Activated CD4-positive, alpha-beta memory T cell treated with anti-CD3 and anti-CD28 coated beads for 36 hours (primary cell): ENCODE data around the gene PLEKHG4B. TPM values are rescaled to one million over a fixed set of nuclear protein-coding genes. Genes with fewer than 3 reads are reported as not detected.
"Not testable (repeated sequence)": the region's sequence is repeated elsewhere in the genome, so short reads cannot be mapped to it uniquely, and the experiment has no call there.

Experiments used
- CTCF ChIA-PET: fragments of 350-600 bp; sonication (Branson Sonifier 250); formaldehyde crosslinking; loops from one replicate; lab custom pipeline; 2021; ENCODE audit warnings: antibody characterized with exemption, inconsistent platforms; lab: Charles Lee
- POLR2A ChIA-PET: fragments of 350-600 bp; sonication (Branson Sonifier 250); formaldehyde crosslinking; loops from one replicate; lab custom pipeline; 2021; ENCODE audit warnings: antibody characterized with exemption; lab: Charles Lee
- DNase-seq: peaks from one replicate; pipeline ENCODE4 v3.0.0-alpha.2; 2020
- H3K27ac Mint-ChIP-seq: one replicate; pipeline ENCODE4 v1.8.0; 2021; ENCODE audit warnings: mixed read lengths
- H3K27me3 Mint-ChIP-seq: one replicate; pipeline ENCODE4 v1.8.0; 2021; ENCODE audit warnings: mixed read lengths
- H3K36me3 Mint-ChIP-seq: one replicate; pipeline ENCODE4 v1.8.0; 2021; ENCODE audit warnings: mixed read lengths
- H3K4me1 Mint-ChIP-seq: one replicate; pipeline ENCODE4 v1.8.0; 2021; ENCODE audit warnings: low read depth, mixed read lengths
- H3K4me3 Mint-ChIP-seq: one replicate; pipeline ENCODE4 v1.8.0; 2021; ENCODE audit warnings: mild to moderate bottlenecking, mixed read lengths
- H3K9me3 Mint-ChIP-seq: one replicate; pipeline ENCODE4 v1.8.0; 2021; ENCODE audit warnings: mixed read lengths
- intact Hi-C: fragments of 100-400 bp; cut with micrococcal nuclease; formaldehyde crosslinking; loops from one replicate; pipeline ENCODE4 v1.15.1; 2023
- total RNA-seq, 2 experiments: library from RNA; stranded (reverse); gene quantifications; one replicate each; pipeline ENCODE4 v1.2.3, GENCODE V29; 2021

PLEKHG4B gene
- total RNA-seq, 2 experiments from 2014 or later = not detected

GRCh38 chr5:217494-218456, 125.8 kb downstream of the PLEKHG4B start, which contains the start of the genes CCDC127 and SDHA:
Gene CCDC127 (minus strand): TSS chr5:218153. CDS start chr5:216849, 1,304 bp downstream.
Gene SDHA (plus strand): TSS chr5:218320. CDS start chr5:218356, 36 bp downstream.
- Mint-ChIP-seq H3K4me1 (peaks cover 58% of the 10 kb centered on the region), H3K4me3 (peak within 1 kb of the TSS; percentile 92), H3K27ac (peak within 1 kb of the TSS; percentile 90), H3K36me3 (peaks cover 15% of the 10 kb centered on the region)
- peak; percentile 98 for DNase-seq
- POLR2A ChIA-PET = interaction anchor here (2.2 kb wide), 1 partner anchor 53 kb away, joined by 10 read pairs; the partner anchor contains the start of gene PDCD6
- not testable (repeated sequence) for H3K27me3 Mint-ChIP-seq, H3K9me3 Mint-ChIP-seq
- intact Hi-C loops = loop anchor here (2.0 to 10.0 kb wide), 3 partner anchors 29 to 237 kb away; no protein-coding TSS in a partner anchor
- CTCF ChIA-PET = interaction anchor here (1.0 to 3.6 kb wide), 2 partner anchors 29 to 229 kb away, joined by 3 to 20 read pairs; no protein-coding TSS in a partner anchor

GRCh38 chr5:218457-219291, 126.7 kb downstream of the PLEKHG4B start:
- ChIA-PET CTCF (interaction anchor here (1.0 to 3.6 kb wide), 2 partner anchors 30 to 228 kb away, joined by 3 to 20 read pairs; no protein-coding TSS in a partner anchor), POLR2A (interaction anchor here (1.0 to 2.2 kb wide), 3 partner anchors 11 to 52 kb away, joined by 3 to 10 read pairs (median 4); partner anchors contain the start of gene PDCD6)
- Mint-ChIP-seq H3K9me3 (no peaks in the 10 kb centered on the region), H3K27me3 (no peaks in the 10 kb centered on the region), H3K4me1 (peaks cover 61% of the 10 kb centered on the region), H3K36me3 (peaks cover 15% of the 10 kb centered on the region), H3K4me3 (peak overlapping the region; percentile 92), H3K27ac (peak overlapping the region; percentile 90)
- intact Hi-C loops = loop anchor here (1.0 to 10.0 kb wide), 4 partner anchors 30 to 236 kb away; partner anchors contain the start of gene PDCD6
- DNase-seq = peak; percentile 34

- Mint-ChIP-seq H3K9me3 (no peaks in the 10 kb centered on the region), H3K4me3 (peak overlapping the region; percentile 92), H3K27me3 (no peaks in the 10 kb centered on the region), H3K36me3 (peaks cover 8% of the 10 kb centered on the region), H3K27ac (peak overlapping the region; percentile 90), H3K4me1 (peaks cover 58% of the 10 kb centered on the region)
- DNase-seq = peak; percentile 32
- intact Hi-C loops = loop anchor here (1.0 to 10.0 kb wide), 4 partner anchors 31 to 235 kb away; partner anchors contain the start of gene PDCD6
- ChIA-PET POLR2A (interaction anchor here (1.0 to 2.2 kb wide), 3 partner anchors 12 to 51 kb away, joined by 3 to 10 read pairs (median 4); partner anchors contain the start of gene PDCD6), CTCF (interaction anchor here (3.6 kb wide), 1 partner anchor 31 kb away, joined by 20 read pairs; no protein-coding TSS in a partner anchor)
Measured at GRCh38 chr5:219460-219863, 127.5 kb downstream of the PLEKHG4B start.

GRCh38 chr5:219991-220390, 128.0 kb downstream of the PLEKHG4B start:
- Mint-ChIP-seq H3K4me3 (peak overlapping the region; percentile 92), H3K27ac (peak overlapping the region; percentile 90), H3K9me3 (no peaks in the 10 kb centered on the region), H3K36me3 (peaks cover 11% of the 10 kb centered on the region), H3K27me3 (no peaks in the 10 kb centered on the region), H3K4me1 (peaks cover 54% of the 10 kb centered on the region)
- intact Hi-C loops = loop anchor here (1.0 to 10.0 kb wide), 4 partner anchors 31 to 235 kb away; partner anchors contain the start of gene PDCD6
- ChIA-PET CTCF (interaction anchor here (3.6 kb wide), 1 partner anchor 32 kb away, joined by 20 read pairs; no protein-coding TSS in a partner anchor), POLR2A (interaction anchor here (1.0 to 1.5 kb wide), 2 partner anchors 13 to 32 kb away, joined by 3 to 4 read pairs; no protein-coding TSS in a partner anchor)
- DNase-seq = no peak

- H3K27me3 Mint-ChIP-seq, H3K4me3 Mint-ChIP-seq, CTCF ChIA-PET, DNase-seq, POLR2A ChIA-PET, H3K9me3 Mint-ChIP-seq, intact Hi-C loops: not testable (repeated sequence)
- Mint-ChIP-seq H3K27ac (peak overlapping the region; percentile 65), H3K36me3 (peaks cover 23% of the 10 kb centered on the region), H3K4me1 (peaks cover 37% of the 10 kb centered on the region)
Measured at GRCh38 chr5:222951-223715, 131.2 kb downstream of the PLEKHG4B start.

GRCh38 chr5:223791-224190, 131.8 kb downstream of the PLEKHG4B start:
- no peak for DNase-seq
- intact Hi-C loops = no loop called here
- Mint-ChIP-seq H3K9me3 (no peaks in the 10 kb centered on the region), H3K27ac (no peak overlapping the region), H3K27me3 (no peaks in the 10 kb centered on the region), H3K4me3 (no peak overlapping the region), H3K36me3 (peaks cover 23% of the 10 kb centered on the region), H3K4me1 (peaks cover 37% of the 10 kb centered on the region)
- POLR2A ChIA-PET = no interaction called here
- CTCF ChIA-PET = no interaction called here

- H3K4me3 Mint-ChIP-seq = no peak overlapping the region
- H3K36me3 Mint-ChIP-seq = peaks cover 30% of the 10 kb centered on the region
- H3K27ac Mint-ChIP-seq = peak overlapping the region; percentile 39
- no peaks in the 10 kb centered on the region for H3K27me3 Mint-ChIP-seq
- intact Hi-C loops = no loop called here
- ChIA-PET POLR2A (no interaction called here), CTCF (no interaction called here)
- H3K9me3 Mint-ChIP-seq = no peaks in the 10 kb centered on the region
- no peak for DNase-seq
- H3K4me1 Mint-ChIP-seq = peaks cover 33% of the 10 kb centered on the region
Measured at GRCh38 chr5:225334-225733, 133.4 kb downstream of the PLEKHG4B start.

- H3K27ac Mint-ChIP-seq, CTCF ChIA-PET, POLR2A ChIA-PET, H3K27me3 Mint-ChIP-seq, H3K9me3 Mint-ChIP-seq, DNase-seq, intact Hi-C loops, H3K4me3 Mint-ChIP-seq: not testable (repeated sequence)
- peaks cover 43% of the 10 kb centered on the region for H3K36me3 Mint-ChIP-seq
- peaks cover 19% of the 10 kb centered on the region for H3K4me1 Mint-ChIP-seq
Measured at GRCh38 chr5:227375-227774, 135.4 kb downstream of the PLEKHG4B start.

- DNase-seq = no peak
- H3K9me3 Mint-ChIP-seq = no peaks in the 10 kb centered on the region
- no peak overlapping the region for H3K4me3 Mint-ChIP-seq
- no peaks in the 10 kb centered on the region for H3K27me3 Mint-ChIP-seq
- POLR2A ChIA-PET = no interaction called here
- peaks cover 46% of the 10 kb centered on the region for H3K36me3 Mint-ChIP-seq
- peaks cover 6% of the 10 kb centered on the region for H3K4me1 Mint-ChIP-seq
- H3K27ac Mint-ChIP-seq = no peak overlapping the region
- intact Hi-C loops = no loop called here
- CTCF ChIA-PET = no interaction called here
Measured at GRCh38 chr5:228886-229285, 136.9 kb downstream of the PLEKHG4B start.

GRCh38 chr5:230711-231110, 138.7 kb downstream of the PLEKHG4B start:
- H3K36me3 Mint-ChIP-seq = peaks cover 48% of the 10 kb centered on the region
- no peaks in the 10 kb centered on the region for H3K9me3 Mint-ChIP-seq
- no peak overlapping the region for H3K27ac Mint-ChIP-seq
- CTCF ChIA-PET = no interaction called here
- no peaks in the 10 kb centered on the region for H3K27me3 Mint-ChIP-seq
- intact Hi-C loops = no loop called here
- H3K4me1 Mint-ChIP-seq = peaks cover 4% of the 10 kb centered on the region
- DNase-seq = no peak
- POLR2A ChIA-PET = no interaction called here
- no peak overlapping the region for H3K4me3 Mint-ChIP-seq

GRCh38 chr5:231661-232060, 139.7 kb downstream of the PLEKHG4B start:
- Mint-ChIP-seq H3K4me3 (no peak overlapping the region), H3K27me3 (no peaks in the 10 kb centered on the region), H3K36me3 (peaks cover 48% of the 10 kb centered on the region), H3K9me3 (no peaks in the 10 kb centered on the region), H3K27ac (peak overlapping the region; percentile 13), H3K4me1 (peaks cover 4% of the 10 kb centered on the region)
- ChIA-PET CTCF (no interaction called here), POLR2A (no interaction called here)
- intact Hi-C loops = no loop called here
- DNase-seq = peak; percentile 18
